Measurements from ENCODE around the gene OR6B2. TPM values are rescaled to one million over a fixed set of nuclear protein-coding genes. Genes with fewer than 3 reads are reported as not detected.

Gene OR6B2
- polyA plus RNA-seq, 3 donors, result not detected

GRCh38 chr2:240053173-240054155 lies 23.2 kb upstream of the OR6B2 start, which contains the start of gene OR6B3:
Gene OR6B3, minus strand, starts transcription at chr2:240053521.
- no peaks in the 10 kb centered on the region for H4K20me1 ChIP-seq (ENCODE audit: insufficient read depth, low read length)
- Mint-ChIP-seq H3K9me3 (peaks cover 0 to 2% (median 0%) of the 10 kb centered on the region in 7 donors), H3K27me3 (ENCODE audit: low read depth in 3 of 3) (peaks cover 18 to 50% (median 32%) of the 10 kb centered on the region in 3 donors), H3K4me3 (peak within 1 kb of the TSS in 1 of 2 donors; percentile 8), H3K27ac (no peak within 1 kb of the TSS), H3K4me1 (no peaks in the 10 kb centered on the region), H3K36me3 (no peaks in the 10 kb centered on the region)
- no peak within 1 kb of the TSS for H2AFZ ChIP-seq (ENCODE audit: insufficient read depth, low read depth, low read length, poor library complexity, severe bottlenecking)
- no peak for DNase-seq
- H3K4me2 ChIP-seq (replicated peaks; ENCODE audit: extremely low read depth, low read length, poor library complexity, severe bottlenecking), result no peak within 1 kb of the TSS
- H3K36me3 ChIP-seq (replicated peaks in 1 of 2; ENCODE audit: control insufficient read depth in 1 of 2, insufficient read depth in 2 of 2, low read length in 2 of 2), result no peaks in the 10 kb centered on the region
- no peaks in the 10 kb centered on the region for H3K79me2 ChIP-seq (ENCODE audit: insufficient read depth, low read length)
- WGBS (ENCODE audit: insufficient coverage), result 58% methylated on average over 26 of the region's 28 CpGs
- H3K9ac ChIP-seq (ENCODE audit: insufficient read depth, low read length, poor library complexity, severe bottlenecking), result no peak within 1 kb of the TSS
- H3K4me3 ChIP-seq (replicated peaks in 1 of 3; ENCODE audit: low read depth in 2 of 3, low read length in 3 of 3), result no peak within 1 kb of the TSS
- TF ChIP-seq CTCF (IDR thresholded peaks at IDR 0.05), result no peak
- H3K27me3 ChIP-seq (ENCODE audit: control insufficient read depth in 2 of 2, insufficient read depth in 2 of 2, low read length in 2 of 2), result peaks cover 0 to 24% of the 10 kb centered on the region in 2 donors
- H3K27ac ChIP-seq (ENCODE audit: low read depth in 1 of 2, low read length in 2 of 2), result no peak within 1 kb of the TSS
- no peaks in the 10 kb centered on the region for H3K9me3 ChIP-seq (replicated peaks in 1 of 2; ENCODE audit: control insufficient read depth in 1 of 2, insufficient read depth in 1 of 2, low read length in 2 of 2)
- intact Hi-C loops (cut with micrococcal nuclease), result no loop called here
- no peaks in the 10 kb centered on the region for H3K4me1 ChIP-seq (ENCODE audit: control insufficient read depth in 1 of 2, insufficient read depth in 2 of 2, low read length in 2 of 2)

GRCh38 chr2:240052524-240052923 lies 22.3 kb upstream of the OR6B2 start:
- H3K4me2 ChIP-seq (replicated peaks; ENCODE audit: extremely low read depth, low read length, poor library complexity, severe bottlenecking), result no peak overlapping the region
- H3K4me3 ChIP-seq (replicated peaks in 1 of 3; ENCODE audit: low read depth in 2 of 3, low read length in 3 of 3), result no peak overlapping the region
- H3K27me3 ChIP-seq (ENCODE audit: control insufficient read depth in 2 of 2, insufficient read depth in 2 of 2, low read length in 2 of 2), result peaks cover 0 to 24% of the 10 kb centered on the region in 2 donors
- no peak for DNase-seq
- H3K36me3 Mint-ChIP-seq, result no peaks in the 10 kb centered on the region
- H3K27ac ChIP-seq (ENCODE audit: low read depth in 1 of 2, low read length in 2 of 2), result no peak overlapping the region
- no peaks in the 10 kb centered on the region for H3K4me1 ChIP-seq (ENCODE audit: control insufficient read depth in 1 of 2, insufficient read depth in 2 of 2, low read length in 2 of 2)
- H3K27me3 Mint-ChIP-seq (ENCODE audit: low read depth in 3 of 3), result peaks cover 22 to 47% (median 34%) of the 10 kb centered on the region in 3 donors
- H4K20me1 ChIP-seq (ENCODE audit: insufficient read depth, low read length), result no peaks in the 10 kb centered on the region
- TF ChIP-seq CTCF (IDR thresholded peaks at IDR 0.05), result no peak
- H3K79me2 ChIP-seq (ENCODE audit: insufficient read depth, low read length), result no peaks in the 10 kb centered on the region
- no peaks in the 10 kb centered on the region for H3K36me3 ChIP-seq (replicated peaks in 1 of 2; ENCODE audit: control insufficient read depth in 1 of 2, insufficient read depth in 2 of 2, low read length in 2 of 2)
- H3K9ac ChIP-seq (ENCODE audit: insufficient read depth, low read length, poor library complexity, severe bottlenecking), result no peak overlapping the region
- H3K9me3 ChIP-seq (replicated peaks in 1 of 2; ENCODE audit: control insufficient read depth in 1 of 2, insufficient read depth in 1 of 2, low read length in 2 of 2), result no peaks in the 10 kb centered on the region
- intact Hi-C loops (cut with micrococcal nuclease), result no loop called here
- peaks cover 0 to 2% (median 0%) of the 10 kb centered on the region in 7 donors for H3K9me3 Mint-ChIP-seq
- WGBS (ENCODE audit: insufficient coverage), result 100% methylated on average over 4 of the region's 12 CpGs
- H3K27ac Mint-ChIP-seq, result no peak overlapping the region
- H2AFZ ChIP-seq (ENCODE audit: insufficient read depth, low read depth, low read length, poor library complexity, severe bottlenecking), result no peak overlapping the region
- no peak overlapping the region for H3K4me3 Mint-ChIP-seq
- no peaks in the 10 kb centered on the region for H3K4me1 Mint-ChIP-seq
